ENCODE data around the gene PHF12. TPM values are rescaled to one million over a fixed set of nuclear protein-coding genes. Genes with fewer than 3 reads are reported as not detected.

The PHF12 gene
- total and polyA plus RNA-seq, 2 of the 4 experiments (the other 2 are of a cell fraction) = 24.4 to 25.6 TPM

DNA sequence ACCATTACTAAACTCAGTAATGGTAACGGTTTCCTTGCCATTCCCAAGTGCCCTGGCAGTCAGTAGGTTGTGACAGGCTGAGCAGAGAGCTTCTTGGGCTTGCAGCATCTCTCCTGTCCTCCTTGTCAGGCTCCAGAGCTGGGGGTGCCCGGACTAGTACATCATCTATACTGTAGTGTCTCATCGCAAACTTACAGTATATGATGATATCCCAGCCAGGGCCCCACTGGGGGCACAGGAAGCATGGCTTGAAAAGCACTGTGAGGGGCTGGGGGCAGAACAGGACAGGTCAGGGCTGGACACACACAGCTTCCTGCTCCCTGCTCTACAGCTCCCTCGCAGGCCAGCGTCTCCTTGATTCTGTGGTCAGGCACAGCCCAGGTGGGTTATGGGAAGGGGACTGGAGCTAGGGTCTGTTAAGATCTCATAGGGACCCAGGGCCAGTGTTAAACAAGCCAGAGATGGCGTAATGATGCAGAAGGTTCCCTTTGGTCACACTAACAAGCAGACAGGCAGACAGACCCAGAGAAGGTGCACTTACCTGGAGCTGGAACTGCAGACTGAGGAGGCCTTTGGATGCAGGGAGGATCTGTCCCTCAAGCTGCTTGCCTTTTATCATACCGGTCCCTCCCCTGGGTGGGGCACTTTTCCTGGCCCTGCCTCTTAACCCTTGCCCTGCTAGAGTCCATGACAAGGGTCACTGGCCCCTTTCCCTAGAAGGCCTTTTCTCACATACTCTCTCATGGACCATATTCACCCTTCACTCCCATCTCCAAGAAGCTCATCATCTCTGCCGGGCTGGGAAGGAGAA is 89.7 kb downstream of the PHF12 start:
- Histone ChIP-seq H3K9me3 (ENCODE audit: control insufficient read depth, insufficient read depth, low read length) (no peaks in the 10 kb centered on the region), H4K8ac (ENCODE audit: low read depth in 2 of 2, low read length in 2 of 2) (no peak overlapping the region), H3K14ac (replicated peaks; ENCODE audit: low read depth, low read length) (no peak overlapping the region), H3K18ac (ENCODE audit: low read depth, low read length) (no peak overlapping the region), H3K23ac (ENCODE audit: low read depth, low read length) (no peak overlapping the region), H2AFZ (replicated peaks; ENCODE audit: low read length, poor library complexity) (no peak overlapping the region), H2BK5ac (ENCODE audit: low read depth, low read length, poor library complexity, severe bottlenecking) (no peak overlapping the region), H3K4me2 (ENCODE audit: low read depth, low read length) (no peak overlapping the region), H4K5ac (ENCODE audit: low read depth, low read length) (no peak overlapping the region), H2BK20ac (ENCODE audit: low read depth, low read length) (no peak overlapping the region), H2AK5ac (ENCODE audit: low read depth, low read length) (no peak overlapping the region), H3K27me3 (ENCODE audit: control insufficient read depth, insufficient read depth, low read length) (no peaks in the 10 kb centered on the region), H3K56ac (ENCODE audit: extremely low read depth, insufficient read depth, low read length) (no peak overlapping the region), H3K9me1 (ENCODE audit: insufficient read depth, low read length) (no peaks in the 10 kb centered on the region), H3K4me3 (ENCODE audit: insufficient read depth, low read depth, low read length) (no peak overlapping the region), H3K4me1 (ENCODE audit: control insufficient read depth, insufficient read depth, low read length) (no peaks in the 10 kb centered on the region), H3K9ac (ENCODE audit: low read depth, low read length) (no peak overlapping the region), H3K27ac (ENCODE audit: insufficient read depth, low read length) (no peak overlapping the region), H3K4ac (ENCODE audit: low read depth, low read length) (no peak overlapping the region), H2BK15ac (ENCODE audit: low read depth, low read length) (no peak overlapping the region), H3K79me1 (ENCODE audit: low read depth in 1 of 2, low read length in 2 of 2) (no peaks in the 10 kb centered on the region; a peak in 1 of 4 replicates), H4K91ac (ENCODE audit: insufficient read depth, low read depth, low read length) (no peak overlapping the region), H3K36me3 (ENCODE audit: control insufficient read depth, insufficient read depth, low read length) (peaks cover 23% of the 10 kb centered on the region), H4K20me1 (ENCODE audit: insufficient read depth, low read length) (no peaks in the 10 kb centered on the region), H2BK120ac (ENCODE audit: low read depth, low read length) (no peak overlapping the region), H2AK9ac (replicated peaks; ENCODE audit: low read depth, low read length, poor library complexity) (no peak overlapping the region)
- no peak for DNase-seq
- dilution Hi-C loops (cut with HindIII; ENCODE audit: low sequenced_read_pairs, unreplicated experiment) (no loop called here), intact Hi-C loops (cut with micrococcal nuclease) (no loop called here), in situ Hi-C loops (cut with MboI; ENCODE audit: low sequenced_read_pairs) (no loop called here)
- WGBS, 2 experiments (ENCODE audit: extremely low coverage in 2 of 2, insufficient read length in 1 of 2) = 37% methylated on average over 2 of the region's 8 CpGs; no CpG with 5 or more reads in 1 of the 2 experiments
- ATAC-seq (ENCODE audit: low read depth) = no peak
- ChIA-PET POLR2A (ENCODE audit: unreplicated experiment) (no interaction called here), CTCF (no interaction called here)
- TF ChIP-seq RFX5 (IDR thresholded peaks at IDR 0.05; ENCODE audit: low read depth, low read length) (no peak), ELK1 (IDR thresholded peaks at IDR 0.05; ENCODE audit: borderline replicate concordance, low read depth, low read length) (no peak), RAD21 (IDR thresholded peaks at IDR 0.05; ENCODE audit: low read length) (no peak), FOS (IDR thresholded peaks at IDR 0.05; ENCODE audit: low read depth, low read length) (no peak), BHLHE40 (IDR thresholded peaks at IDR 0.05; ENCODE audit: low read depth, low read length) (no peak), CTCF (conservative IDR thresholded peaks at IDR 0.05; ENCODE audit: low read depth, low read length) (no peak)
- no TSS peak for BruUV-seq (replicated peaks)
